ENCODE data around the gene LRIG1. TPM values are rescaled to one million over a fixed set of nuclear protein-coding genes. Genes with fewer than 3 reads are reported as not detected.

Gene LRIG1
- total RNA-seq, 1 donor from 2014 or later, result 169 TPM

- Mint-ChIP-seq H3K27ac (no peak overlapping the region), H3K4me3 (no peak overlapping the region), H3K4me1 (peaks cover 2% of the 10 kb centered on the region), H3K36me3 (no peaks in the 10 kb centered on the region), H3K9me3 (no peaks in the 10 kb centered on the region), H3K27me3 (ENCODE audit: insufficient read depth, low read depth) (no peaks in the 10 kb centered on the region)
- DNase-seq (ENCODE audit: low spot score), result no peak
- Histone ChIP-seq H3K4me1 (peaks cover 14% of the 10 kb centered on the region), H3K36me3 (no peaks in the 10 kb centered on the region), H3K27ac (no peak overlapping the region), H2AFZ (replicated peaks) (no peak overlapping the region), H3K27me3 (no peaks in the 10 kb centered on the region), H3K4me3 (no peak overlapping the region), H3K79me2 (ENCODE audit: low read depth) (no peaks in the 10 kb centered on the region), H3F3A (ENCODE audit: low read depth) (peaks cover 4% of the 10 kb centered on the region), H3K4me2 (no peak overlapping the region), H3K9ac (no peak overlapping the region), H4K20me1 (ENCODE audit: low read depth) (no peaks in the 10 kb centered on the region), H3K9me3 (ENCODE audit: low read depth) (no peaks in the 10 kb centered on the region)
- TF ChIP-seq EZH2phosphoT487 (IDR thresholded peaks at IDR 0.05), result no peak
- TF ChIP-seq, protein P1, sequence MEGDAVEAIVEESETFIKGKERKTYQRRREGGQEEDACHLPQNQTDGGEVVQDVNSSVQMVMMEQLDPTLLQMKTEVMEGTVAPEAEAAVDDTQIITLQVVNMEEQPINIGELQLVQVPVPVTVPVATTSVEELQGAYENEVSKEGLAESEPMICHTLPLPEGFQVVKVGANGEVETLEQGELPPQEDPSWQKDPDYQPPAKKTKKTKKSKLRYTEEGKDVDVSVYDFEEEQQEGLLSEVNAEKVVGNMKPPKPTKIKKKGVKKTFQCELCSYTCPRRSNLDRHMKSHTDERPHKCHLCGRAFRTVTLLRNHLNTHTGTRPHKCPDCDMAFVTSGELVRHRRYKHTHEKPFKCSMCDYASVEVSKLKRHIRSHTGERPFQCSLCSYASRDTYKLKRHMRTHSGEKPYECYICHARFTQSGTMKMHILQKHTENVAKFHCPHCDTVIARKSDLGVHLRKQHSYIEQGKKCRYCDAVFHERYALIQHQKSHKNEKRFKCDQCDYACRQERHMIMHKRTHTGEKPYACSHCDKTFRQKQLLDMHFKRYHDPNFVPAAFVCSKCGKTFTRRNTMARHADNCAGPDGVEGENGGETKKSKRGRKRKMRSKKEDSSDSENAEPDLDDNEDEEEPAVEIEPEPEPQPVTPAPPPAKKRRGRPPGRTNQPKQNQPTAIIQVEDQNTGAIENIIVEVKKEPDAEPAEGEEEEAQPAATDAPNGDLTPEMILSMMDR (IDR thresholded peaks at IDR 0.05), result no peak
Observed at GRCh38 chr3:66336333-66336766, 164.5 kb downstream of the LRIG1 start.

- no peaks in the 10 kb centered on the region for H3K36me3 Mint-ChIP-seq
- peak overlapping the region; percentile 3 for H3K4me2 ChIP-seq
Observed at GRCh38 chr3:66335671-66336070, 165.2 kb downstream of the LRIG1 start.

More at GRCh38 chr3:66335671-66336070, 165.2 kb downstream of the LRIG1 start:
- Mint-ChIP-seq H3K27me3 (ENCODE audit: insufficient read depth, low read depth) (no peaks in the 10 kb centered on the region), H3K27ac (no peak overlapping the region), H3K4me1 (peaks cover 2% of the 10 kb centered on the region), H3K4me3 (no peak overlapping the region), H3K9me3 (no peaks in the 10 kb centered on the region)
- H3K27me3 ChIP-seq, result no peaks in the 10 kb centered on the region
- no peak overlapping the region for H3K9ac ChIP-seq
- H2AFZ ChIP-seq (replicated peaks), result no peak overlapping the region
- no peaks in the 10 kb centered on the region for H3K79me2 ChIP-seq (ENCODE audit: low read depth)
- H3K36me3 ChIP-seq, result no peaks in the 10 kb centered on the region
- H4K20me1 ChIP-seq (ENCODE audit: low read depth), result no peaks in the 10 kb centered on the region
- peaks cover 4% of the 10 kb centered on the region for H3F3A ChIP-seq (ENCODE audit: low read depth)
- H3K27ac ChIP-seq, result no peak overlapping the region
- TF ChIP-seq EZH2phosphoT487 (IDR thresholded peaks at IDR 0.05), result no peak
- TF ChIP-seq, protein P1 (IDR thresholded peaks at IDR 0.05), result no peak
- TF ChIP-seq EZH2 (IDR thresholded peaks at IDR 0.05), result no peak
- H3K4me1 ChIP-seq, result peaks cover 14% of the 10 kb centered on the region
- DNase-seq (ENCODE audit: low spot score), result no peak
- no peaks in the 10 kb centered on the region for H3K9me3 ChIP-seq (ENCODE audit: low read depth)
- no peak overlapping the region for H3K4me3 ChIP-seq

Data from neural progenitor cell (in vitro differentiated cells).